Left renal pelvis (tissue), 4 donors: Measurements from ENCODE around the gene LRRC56. TPM values are rescaled to one million over a fixed set of nuclear protein-coding genes. Genes with fewer than 3 reads are reported as not detected.

Experiments used
- DNase-seq, 4 donors: peaks; one replicate each; pipeline ENCODE4 v3.0.0-alpha.2; 2013; ENCODE audit warnings: low read depth in 4 of 4, low spot score in 3 of 4
- polyA plus RNA-seq, 4 donors: library from polyadenylated mRNA; unstranded; fragments of 120-200 nt; gene quantifications; one replicate each; pipeline ENCODE4 v1.2.1, GENCODE V29; 2013; ENCODE audit not compliant: insufficient read length in 4 of 4

The LRRC56 gene
- polyA plus RNA-seq, 4 donors, result 1.4 to 6.6 (median 3.2) TPM

DNA sequence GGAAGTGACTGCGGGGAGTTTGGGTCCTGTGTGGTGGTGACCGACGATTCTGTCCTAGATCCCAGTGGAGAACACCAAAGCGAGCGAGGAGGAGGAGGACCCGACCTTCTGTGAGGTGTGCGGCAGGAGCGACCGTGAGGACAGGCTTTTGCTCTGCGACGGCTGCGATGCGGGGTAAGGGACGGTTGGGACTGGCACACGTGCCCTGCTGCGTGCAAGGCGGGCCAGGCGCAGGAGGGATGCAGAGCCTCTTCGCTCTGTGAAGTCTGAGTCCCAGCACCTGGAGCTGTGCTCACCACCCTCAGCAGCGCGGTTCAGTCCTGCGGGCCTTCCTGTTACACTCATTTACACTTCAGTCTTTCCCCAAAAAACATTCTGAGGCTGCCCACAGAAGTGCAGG lies 55.2 kb downstream of the LRRC56 start:
- no peak for DNase-seq

DNA sequence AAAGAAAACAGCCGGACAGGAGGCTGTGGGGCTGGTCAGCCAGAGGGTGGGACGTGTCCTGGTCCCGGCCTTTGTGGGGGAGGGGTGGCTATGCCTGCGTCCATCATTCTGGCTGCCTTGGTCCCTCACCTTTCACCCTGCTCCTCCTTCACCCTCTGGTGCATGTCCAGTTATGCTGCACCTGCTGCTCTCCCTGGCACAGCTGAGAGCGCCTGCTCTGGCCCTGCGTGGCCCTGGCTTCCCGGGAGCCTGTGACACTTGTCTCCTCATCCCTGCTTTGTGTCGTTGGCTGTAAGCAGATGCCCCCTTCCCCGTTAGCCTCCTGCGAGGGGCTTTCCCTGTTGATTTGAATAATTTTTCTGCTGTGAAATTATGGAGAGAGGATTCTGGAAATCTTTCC lies 55.6 kb downstream of the LRRC56 start:
- no peak for DNase-seq

DNA sequence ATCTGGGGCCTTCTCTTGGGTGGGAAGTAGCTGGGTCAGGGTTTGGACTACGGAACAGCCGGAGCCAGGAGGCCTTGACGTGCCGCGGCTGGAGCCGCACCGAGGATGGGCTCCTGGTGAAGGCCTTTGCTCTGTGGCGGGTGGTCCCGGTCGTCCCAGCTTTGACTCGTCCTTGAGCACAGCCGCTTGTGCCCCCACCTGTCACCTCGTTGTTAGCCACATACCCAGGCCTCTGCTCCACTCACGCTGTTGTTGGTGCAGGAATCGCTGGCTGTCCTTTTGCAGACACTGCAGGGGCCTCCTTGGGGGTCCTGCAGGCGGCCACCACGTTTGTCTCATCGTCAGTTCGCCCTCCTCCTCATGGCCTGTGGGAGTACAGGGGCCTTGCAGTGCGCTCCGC lies 56.0 kb downstream of the LRRC56 start:
- DNase-seq, result no peak

DNA sequence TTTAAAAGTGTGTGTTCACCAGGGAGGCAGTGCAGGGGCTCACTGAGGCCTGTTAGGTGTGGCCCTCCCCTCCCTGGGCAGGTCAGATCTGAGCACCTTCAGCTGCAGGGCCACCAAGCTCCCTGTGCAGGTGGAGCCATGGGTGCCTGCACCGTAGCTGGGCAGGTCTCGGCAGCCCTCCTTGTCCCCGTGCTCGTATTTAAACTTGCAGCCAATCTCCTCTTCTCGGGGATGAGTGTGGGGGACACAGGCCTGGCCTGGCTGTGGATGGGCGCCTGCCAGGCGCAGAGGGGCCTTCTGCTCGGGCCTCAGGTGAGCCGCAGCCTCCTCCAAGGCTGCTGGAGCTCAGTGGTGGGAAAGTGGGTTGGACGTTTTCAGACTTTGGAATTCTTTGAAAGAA lies 58.1 kb downstream of the LRRC56 start:
- DNase-seq, result no peak

DNA sequence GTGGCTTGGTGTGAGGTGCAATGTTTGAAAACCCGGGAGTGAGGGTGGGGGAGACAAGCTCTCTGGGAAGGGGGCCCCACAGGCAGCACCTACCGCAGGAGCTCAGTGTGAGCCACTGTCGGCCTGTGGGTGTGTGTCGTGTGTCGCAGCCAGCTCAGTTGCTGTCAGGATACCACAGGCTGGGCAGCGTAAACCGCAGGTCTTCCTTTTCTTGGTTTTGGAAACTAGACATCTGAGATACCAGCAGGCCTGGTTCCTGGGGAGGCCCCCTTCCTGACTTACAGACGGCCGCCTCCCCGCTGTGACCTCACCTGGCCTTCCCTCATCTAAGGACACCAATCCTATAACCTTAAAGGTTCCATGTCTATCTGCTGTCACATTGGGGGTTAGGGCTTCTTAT lies 59.0 kb downstream of the LRRC56 start:
- DNase-seq, result no peak

DNA sequence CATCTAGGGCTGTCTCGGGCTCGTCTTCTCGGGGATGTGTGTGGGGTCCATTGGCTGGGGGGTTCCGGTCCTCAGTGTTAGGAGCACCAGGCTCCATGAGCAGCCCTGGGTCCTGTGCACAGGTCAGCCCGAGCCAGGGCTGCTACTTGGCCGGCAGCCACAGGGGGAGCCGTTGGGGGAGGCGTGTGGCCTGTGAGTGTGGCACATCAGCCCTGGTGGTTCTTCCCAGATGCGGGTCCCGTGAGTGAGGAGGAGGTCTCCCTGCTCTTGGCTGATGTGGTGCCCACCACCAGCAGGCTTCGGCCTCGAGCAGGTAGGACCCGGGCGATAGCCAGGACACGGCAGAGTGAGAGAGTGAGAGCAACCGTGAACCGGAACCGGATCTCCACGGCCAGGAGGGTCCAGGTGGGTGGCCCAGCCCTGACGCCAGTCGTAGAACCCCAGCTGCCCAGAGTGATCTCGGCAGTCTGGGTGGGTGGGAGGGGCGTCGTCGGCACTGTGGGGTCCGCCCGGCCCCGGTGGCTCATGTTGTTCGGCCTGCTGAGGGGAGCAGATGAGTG lies 59.9 kb downstream of the LRRC56 start:
- no peak for DNase-seq

DNA sequence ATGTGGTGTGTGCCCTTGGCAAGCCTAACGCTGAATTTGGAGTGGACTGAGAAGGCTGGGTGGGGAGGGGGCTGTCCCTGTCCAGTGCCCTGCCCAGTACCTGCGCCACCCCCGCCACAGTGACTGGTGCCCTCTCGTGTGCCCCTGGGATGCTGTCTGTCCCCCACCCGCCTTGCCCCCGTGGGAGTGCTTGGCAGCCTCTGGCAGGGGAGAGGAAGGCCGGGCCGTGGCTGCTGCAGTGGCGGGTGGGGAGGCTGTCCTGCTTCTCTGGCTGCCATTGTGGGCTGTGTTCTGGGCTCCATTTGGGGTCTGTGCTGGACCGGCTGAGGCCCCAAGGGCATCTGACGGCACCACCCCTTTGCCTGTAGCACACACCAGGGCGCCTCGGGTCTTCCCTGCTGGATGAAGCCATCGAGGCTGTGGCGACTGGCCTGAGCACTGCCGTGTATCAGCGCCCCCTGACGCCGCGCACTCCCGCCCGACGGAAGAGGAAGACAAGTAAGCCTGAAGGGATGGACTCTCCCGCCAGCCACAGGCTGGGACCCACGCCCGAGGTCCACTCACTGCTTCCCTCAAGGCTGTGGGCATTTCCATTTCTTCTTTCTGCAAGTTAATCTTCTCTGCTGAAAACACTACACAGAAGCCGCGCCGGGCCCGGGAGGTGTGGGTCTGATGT lies 60.8 kb downstream of the LRRC56 start:
- no peak for DNase-seq

DNA sequence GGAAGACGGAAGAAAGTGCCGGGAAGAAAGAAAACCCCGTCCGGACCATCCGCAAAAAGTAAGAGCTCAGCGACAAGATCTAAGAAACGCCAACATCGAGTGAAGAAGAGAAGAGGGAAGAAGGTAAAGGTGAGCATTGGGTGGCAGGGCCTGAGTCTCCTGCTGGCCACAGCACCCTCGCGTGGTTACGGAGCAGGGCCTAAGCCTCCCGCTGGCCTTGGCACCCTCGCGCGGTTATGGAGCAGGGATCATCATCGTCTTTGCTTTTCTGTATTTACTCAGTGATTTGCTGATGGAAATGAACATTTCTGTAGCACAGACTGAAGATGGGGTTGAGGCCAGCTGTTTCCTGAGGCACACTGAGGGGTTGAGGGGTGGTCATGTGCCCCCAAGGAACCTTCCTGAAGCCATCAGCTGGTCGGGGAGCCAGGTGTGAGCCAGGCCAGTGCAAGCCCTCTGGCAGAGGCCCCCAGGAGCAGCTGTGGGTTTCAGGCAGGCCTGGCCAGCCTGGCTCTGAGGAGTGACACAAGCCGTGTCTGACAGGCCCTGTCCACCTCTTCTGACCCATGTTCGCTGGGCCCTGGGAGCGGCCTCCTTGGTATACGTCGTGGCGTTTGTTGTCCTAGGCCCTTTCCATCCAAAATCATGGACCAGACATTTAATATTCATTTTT lies 64.4 kb downstream of the LRRC56 start:
- DNase-seq, result no peak

DNA sequence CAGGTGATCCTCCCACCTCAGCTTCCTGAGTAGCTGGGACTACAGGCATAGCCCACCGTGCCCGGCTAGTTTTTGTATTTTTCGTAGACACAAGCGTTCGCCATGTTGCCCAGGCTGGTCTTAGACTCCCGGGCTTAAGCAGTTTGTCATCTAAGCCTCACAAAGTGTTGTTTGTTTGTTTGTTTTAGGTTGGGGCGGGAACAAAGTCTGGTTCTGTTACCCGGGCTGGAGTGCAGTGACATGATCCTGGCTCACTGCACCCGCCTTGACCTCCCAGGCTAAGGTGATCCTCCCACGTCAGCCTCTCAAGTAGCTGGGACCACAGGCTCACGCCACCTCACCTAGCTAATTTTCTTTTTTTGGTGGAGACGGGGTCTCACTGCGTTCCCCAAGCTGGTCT lies 65.8 kb downstream of the LRRC56 start:
- DNase-seq, result no peak

Other genes with a start within 250 kb of the LRRC56 start
- 10 to 100 TPM in 3 of 4 donors, 1 to 10 TPM in 1; 8.3 to 25.1 (median 16.7) TPM for gene PGGHG, start 248.4 kb upstream of the LRRC56 start, polyA plus RNA-seq
- under 1 TPM in 3 of 4 donors, not detected in 1; 0.18 to 0.49 (median 0.35) TPM for gene IFITM5, start 238.0 kb upstream of the LRRC56 start, polyA plus RNA-seq
- gene IFITM2, start 229.7 kb upstream of the LRRC56 start, polyA plus RNA-seq, result 100 to 1,000 TPM; 157 to 239 (median 215) TPM
- gene IFITM1, start 223.5 kb upstream of the LRRC56 start, polyA plus RNA-seq, result 10 to 100 TPM; 25.0 to 40.4 (median 35.2) TPM
- 100 to 1,000 TPM; 285 to 490 (median 450) TPM for gene IFITM3, start 216.7 kb upstream of the LRRC56 start, polyA plus RNA-seq
- 10 to 100 TPM; 48.1 to 95.7 (median 66.5) TPM for gene B4GALNT4, start 168.0 kb upstream of the LRRC56 start, polyA plus RNA-seq
- 1 to 10 TPM in 3 of 4 donors, under 1 TPM in 1; 0.38 to 9.1 (median 4.9) TPM for gene PKP3, start 143.3 kb upstream of the LRRC56 start, polyA plus RNA-seq
- gene SIGIRR, start 122.5 kb upstream of the LRRC56 start, polyA plus RNA-seq, result 10 to 100 TPM; 13.2 to 50.5 (median 35.5) TPM
- 10 to 100 TPM in 2 of 4 donors, 1 to 10 TPM in 1, under 1 TPM in 1; 0.72 to 14.7 (median 9.9) TPM for gene ANO9, start 95.5 kb upstream of the LRRC56 start, polyA plus RNA-seq
- 10 to 100 TPM; 22.9 to 46.4 (median 31.0) TPM for gene PTDSS2, start 87.2 kb upstream of the LRRC56 start, polyA plus RNA-seq
- gene RNH1, start 30.3 kb upstream of the LRRC56 start, polyA plus RNA-seq, result 100 to 1,000 TPM in 1 of 4 donors, 10 to 100 TPM in 3; 75.4 to 108 (median 87.4) TPM
- 10 to 100 TPM; 30.9 to 55.9 (median 41.2) TPM for gene HRAS, start 2.0 kb upstream of the LRRC56 start, polyA plus RNA-seq
- 1 to 10 TPM in 3 of 4 donors, under 1 TPM in 1; 0.75 to 7.5 (median 2.8) TPM for gene LMNTD2, start 23.2 kb downstream of the LRRC56 start, polyA plus RNA-seq
- gene RASSF7, start 23.4 kb downstream of the LRRC56 start, polyA plus RNA-seq, result 10 to 100 TPM in 3 of 4 donors, 1 to 10 TPM in 1; 6.0 to 69.8 (median 35.6) TPM
- gene PHRF1, start 38.9 kb downstream of the LRRC56 start, polyA plus RNA-seq, result 10 to 100 TPM; 17.5 to 30.4 (median 18.9) TPM
- 10 to 100 TPM in 1 of 4 donors, 1 to 10 TPM in 3; 4.6 to 14.7 (median 8.5) TPM for gene IRF7, start 78.4 kb downstream of the LRRC56 start, polyA plus RNA-seq
- gene CDHR5, start 87.4 kb downstream of the LRRC56 start, polyA plus RNA-seq, result 10 to 100 TPM in 3 of 4 donors, 1 to 10 TPM in 1; 2.1 to 50.6 (median 33.0) TPM
- gene SCT, start 89.7 kb downstream of the LRRC56 start, polyA plus RNA-seq, result 1 to 10 TPM in 2 of 4 donors, under 1 TPM in 1, not detected in 1; 0.47 to 3.1 (median 1.4) TPM
- 1 to 10 TPM in 3 of 4 donors, under 1 TPM in 1; 0.35 to 5.0 (median 1.6) TPM for gene DRD4, start 99.7 kb downstream of the LRRC56 start, polyA plus RNA-seq
- gene DEAF1, start 157.7 kb downstream of the LRRC56 start, polyA plus RNA-seq, result 10 to 100 TPM; 35.3 to 53.0 (median 45.3) TPM
- gene TMEM80, start 158.3 kb downstream of the LRRC56 start, polyA plus RNA-seq, result 10 to 100 TPM; 26.8 to 59.8 (median 37.1) TPM
- gene EPS8L2, start 168.7 kb downstream of the LRRC56 start, polyA plus RNA-seq, result 100 to 1,000 TPM in 2 of 4 donors, 10 to 100 TPM in 1, 1 to 10 TPM in 1; 3.8 to 190 (median 89.3) TPM
- 100 to 1,000 TPM in 3 of 4 donors, 10 to 100 TPM in 1; 97.0 to 148 (median 132) TPM for gene TALDO1, start 209.9 kb downstream of the LRRC56 start, polyA plus RNA-seq
- 100 to 1,000 TPM in 1 of 4 donors, 10 to 100 TPM in 3; 48.2 to 109 (median 59.7) TPM for gene GATD1, start 240.0 kb downstream of the LRRC56 start, polyA plus RNA-seq